Measurements from ENCODE around the gene RBP7. TPM values are rescaled to one million over a fixed set of nuclear protein-coding genes. Genes with fewer than 3 reads are reported as not detected.

RBP7 gene
- total and polyA plus RNA-seq, 2 of the 4 experiments (the other 2 are of a cell fraction), result 0.17 TPM; not detected in 1

- ATAC-seq (ENCODE audit: low read depth) (peak; percentile 53), DNase-seq (peak; percentile 48)
- no peak overlapping the region for H3K18ac ChIP-seq (ENCODE audit: low read depth, low read length)
- peaks cover 38% of the 10 kb centered on the region for H4K20me1 ChIP-seq (ENCODE audit: insufficient read depth, low read length)
- no peak overlapping the region for H3K27ac ChIP-seq (ENCODE audit: insufficient read depth, low read length)
- H2BK120ac ChIP-seq (ENCODE audit: low read depth, low read length), result peak overlapping the region; percentile 42; the same call in 1 of the 2 replicates
- ChIA-PET CTCF (no interaction called here), POLR2A (ENCODE audit: unreplicated experiment) (no interaction called here)
- no peak overlapping the region for H2AFZ ChIP-seq (replicated peaks; ENCODE audit: low read length, poor library complexity)
- no peak overlapping the region for H3K56ac ChIP-seq (ENCODE audit: extremely low read depth, insufficient read depth, low read length)
- intact Hi-C loops (cut with micrococcal nuclease), result no loop called here
- no peak overlapping the region for H3K4me3 ChIP-seq (ENCODE audit: insufficient read depth, low read depth, low read length)
- H2AK5ac ChIP-seq (ENCODE audit: low read depth, low read length), result peak overlapping the region; percentile 91; the same call in 1 of the 2 replicates
- H3K36me3 ChIP-seq (ENCODE audit: control insufficient read depth, insufficient read depth, low read length), result no peaks in the 10 kb centered on the region; the same call in 1 of the 2 replicates
- peak overlapping the region; percentile 74 for H4K91ac ChIP-seq (ENCODE audit: insufficient read depth, low read depth, low read length)
- H2BK20ac ChIP-seq (ENCODE audit: low read depth, low read length), result peak overlapping the region; percentile 63; the same call in 1 of the 2 replicates
- dilution Hi-C loops (cut with HindIII; ENCODE audit: low sequenced_read_pairs, unreplicated experiment), result no loop called here
- H2BK5ac ChIP-seq (ENCODE audit: low read depth, low read length, poor library complexity, severe bottlenecking), result no peak overlapping the region
- H4K8ac ChIP-seq (ENCODE audit: low read depth in 2 of 2, low read length in 2 of 2), result peak overlapping the region in 1 of 2 experiments; percentile 71; a peak in 1 of 4 replicates
- no peak overlapping the region for H4K5ac ChIP-seq (ENCODE audit: low read depth, low read length)
- BruUV-seq (replicated peaks), result no TSS peak
- TF ChIP-seq RAD21 (IDR thresholded peaks at IDR 0.05; ENCODE audit: low read length), result no peak
- TF ChIP-seq FOS (IDR thresholded peaks at IDR 0.05; ENCODE audit: low read depth, low read length), result peak; percentile 48
- peak; percentile 25; the same call in 1 of the 2 replicates for TF ChIP-seq BHLHE40 (IDR thresholded peaks at IDR 0.05; ENCODE audit: low read depth, low read length)
- in situ Hi-C loops (cut with MboI; ENCODE audit: low sequenced_read_pairs), result no loop called here
- peaks cover 6% of the 10 kb centered on the region for H3K4me1 ChIP-seq (ENCODE audit: control insufficient read depth, insufficient read depth, low read length)
- H3K9me1 ChIP-seq (ENCODE audit: insufficient read depth, low read length), result peaks cover 17% of the 10 kb centered on the region
- H3K23ac ChIP-seq (ENCODE audit: low read depth, low read length), result peak overlapping the region; percentile 54; the same call in 1 of the 2 replicates
- H3K27me3 ChIP-seq (ENCODE audit: control insufficient read depth, insufficient read depth, low read length), result no peaks in the 10 kb centered on the region
- H2BK15ac ChIP-seq (ENCODE audit: low read depth, low read length), result no peak overlapping the region
- H3K14ac ChIP-seq (replicated peaks; ENCODE audit: low read depth, low read length), result no peak overlapping the region; the same call in 1 of the 2 replicates
- H3K79me1 ChIP-seq (ENCODE audit: low read depth in 1 of 2, low read length in 2 of 2), result peaks cover 47 to 86% of the 10 kb centered on the region in 2 experiments
- H3K9me3 ChIP-seq (ENCODE audit: control insufficient read depth, insufficient read depth, low read length), result no peaks in the 10 kb centered on the region
- no peak overlapping the region for H3K9ac ChIP-seq (ENCODE audit: low read depth, low read length)
- no peak overlapping the region for H3K4me2 ChIP-seq (ENCODE audit: low read depth, low read length)
- no CpG with 5 or more reads among the region's 4 CpGs for WGBS, 2 experiments (ENCODE audit: extremely low coverage in 2 of 2, insufficient read length in 1 of 2)
- no peak overlapping the region for H2AK9ac ChIP-seq (replicated peaks; ENCODE audit: low read depth, low read length, poor library complexity)
- peak overlapping the region; percentile 92 for H3K4ac ChIP-seq (ENCODE audit: low read depth, low read length)
Observed at GRCh38 chr1:10057343-10057742, 60.3 kb downstream of the RBP7 start.
